NB4 (cell line): Measurements from ENCODE around the gene SEMA6A.

Experiments used
- DNase-seq: peaks from one replicate; pipeline ENCODE4 v3.0.0; 2010; ENCODE audit warnings: low read depth
- H3K4me3 ChIP-seq: one replicate; pipeline ENCODE4 v1.5.1; 2011; ENCODE audit warnings: mild to moderate bottlenecking, low read depth, low read length, moderate library complexity
- CTCF ChIP-seq: IDR thresholded peaks from one replicate; pipeline ENCODE4 v1.5.1; 2012; ENCODE audit warnings: low read depth, low read length
- MAX ChIP-seq: IDR thresholded peaks from 2 replicates; pipeline ENCODE4 v1.6.1; 2011; ENCODE audit warnings: low read depth, low read length
- MYC ChIP-seq: IDR thresholded peaks from 2 replicates; pipeline ENCODE4 v1.6.1; 2011; ENCODE audit warnings: low read depth, low read length
- POLR2A ChIP-seq: IDR thresholded peaks from 2 replicates; pipeline ENCODE4 v1.6.1; 2011; ENCODE audit warnings: mild to moderate bottlenecking; ENCODE audit not compliant: insufficient read length; ENCODE audit errors: extremely low read depth

Gene SEMA6A

DNA sequence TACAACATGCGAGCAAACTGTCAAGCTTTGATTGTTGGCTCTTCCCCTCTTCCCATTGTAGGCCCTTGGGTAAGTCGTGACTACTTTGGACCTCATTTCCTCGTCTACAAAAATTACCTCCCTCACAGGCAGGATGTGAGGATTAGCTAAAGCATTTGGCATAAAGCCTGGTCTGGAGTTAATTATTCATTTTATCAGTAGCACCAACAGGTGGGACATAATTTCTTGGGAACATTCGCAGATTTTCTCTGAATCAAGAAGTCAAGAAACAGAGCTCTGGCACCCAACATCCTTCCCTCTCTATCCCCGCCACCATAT lies 39.9 kb upstream of the SEMA6A start:
- no peak overlapping the region for H3K4me3 ChIP-seq
- TF ChIP-seq CTCF (no peak), POLR2A (no peak), MYC (no peak), MAX (no peak)
- no peak for DNase-seq

DNA sequence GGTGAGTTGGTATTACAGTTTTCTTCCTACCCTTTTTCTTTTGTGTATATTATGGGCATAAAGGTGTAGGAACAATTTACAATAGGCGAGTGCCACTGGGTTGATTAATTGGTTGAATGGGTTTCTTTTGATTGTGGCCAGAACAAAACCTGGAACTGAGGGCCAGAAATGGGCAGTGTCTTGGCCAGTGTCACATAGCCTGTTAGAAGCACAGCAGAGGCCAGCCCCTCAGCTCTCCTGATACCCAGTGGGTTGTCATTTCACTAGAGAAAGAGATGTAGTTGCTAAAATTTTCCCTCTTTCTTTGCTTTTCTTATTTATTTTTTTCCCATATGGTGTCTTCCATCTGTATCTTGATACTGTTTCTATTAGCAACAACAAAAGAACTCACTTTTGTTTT lies 38.8 kb upstream of the SEMA6A start:
- TF ChIP-seq MAX (no peak), MYC (no peak), POLR2A (no peak), CTCF (no peak)
- no peak for DNase-seq

GRCh38 chr5:116612431-116612830 lies 37.8 kb upstream of the SEMA6A start:
- DNase-seq, result no peak
- no peak for TF ChIP-seq MYC
- TF ChIP-seq MAX, result no peak
- TF ChIP-seq POLR2A, result no peak
- no peak for TF ChIP-seq CTCF

More for the DNA sequence above, 38.8 kb upstream of the SEMA6A start:
- no peak overlapping the region for H3K4me3 ChIP-seq

DNA sequence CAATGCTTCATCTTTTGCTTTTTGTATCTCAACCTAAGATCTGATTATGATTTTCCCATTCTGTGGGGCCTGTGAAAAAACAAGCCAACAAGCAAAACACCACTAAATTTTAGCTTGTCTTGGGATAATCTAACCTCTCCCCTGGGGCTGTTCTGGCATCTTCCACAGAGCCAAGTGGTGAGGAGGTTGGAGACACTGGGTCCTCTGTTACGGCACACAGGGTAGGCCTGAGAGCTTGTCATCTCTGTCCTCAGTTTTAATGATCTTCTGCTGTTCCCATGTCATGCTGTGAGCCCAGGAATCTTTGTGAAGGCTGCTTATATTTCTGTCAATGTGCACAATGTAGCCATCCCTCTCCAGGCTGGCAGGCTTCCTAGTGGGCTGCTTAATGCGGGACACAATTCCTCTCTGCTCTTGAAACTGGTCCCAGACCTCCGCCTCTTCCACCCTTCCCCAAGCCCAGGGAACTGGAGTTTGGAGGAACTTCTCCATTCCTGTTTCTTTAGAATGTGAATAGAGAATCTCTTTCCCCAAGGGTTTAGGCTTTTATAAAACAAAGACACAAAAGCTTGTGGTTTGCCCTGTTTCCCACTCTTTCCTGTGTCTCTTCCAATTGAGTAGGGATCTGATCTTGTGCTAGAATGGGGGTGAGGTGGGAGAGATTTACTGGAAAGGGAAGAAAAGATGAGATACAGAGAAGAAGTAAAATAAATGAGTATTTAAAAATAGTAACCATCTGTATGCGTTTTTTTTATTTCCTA lies 30.9 kb upstream of the SEMA6A start:
- TF ChIP-seq POLR2A (no peak), CTCF (no peak), MYC (no peak), MAX (no peak)
- no peak for DNase-seq
- no peak overlapping the region for H3K4me3 ChIP-seq

More at GRCh38 chr5:116612431-116612830, 37.8 kb upstream of the SEMA6A start:
- H3K4me3 ChIP-seq, result no peak overlapping the region

GRCh38 chr5:116604805-116605204 lies 30.2 kb upstream of the SEMA6A start:
- TF ChIP-seq MAX (no peak), CTCF (no peak), POLR2A (no peak), MYC (no peak)
- DNase-seq, result no peak

More at GRCh38 chr5:116604805-116605204, 30.2 kb upstream of the SEMA6A start:
- no peak overlapping the region for H3K4me3 ChIP-seq
